22Rv1 (cell line): Measurements from ENCODE around the gene MALL.

Experiments
- ZFX ChIP-seq: fragments of 450-650 bp; IDR thresholded peaks from 2 replicates; pipeline ENCODE4 v1.6.1; 2017; ENCODE audit warnings: antibody characterized with exemption, borderline replicate concordance
- TF ChIP-seq, protein P1 (sequence below): fragments of 450-650 bp; IDR thresholded peaks from 2 replicates; pipeline ENCODE4 v1.5.1; 2017; ENCODE audit warnings: mild to moderate bottlenecking

DNA sequence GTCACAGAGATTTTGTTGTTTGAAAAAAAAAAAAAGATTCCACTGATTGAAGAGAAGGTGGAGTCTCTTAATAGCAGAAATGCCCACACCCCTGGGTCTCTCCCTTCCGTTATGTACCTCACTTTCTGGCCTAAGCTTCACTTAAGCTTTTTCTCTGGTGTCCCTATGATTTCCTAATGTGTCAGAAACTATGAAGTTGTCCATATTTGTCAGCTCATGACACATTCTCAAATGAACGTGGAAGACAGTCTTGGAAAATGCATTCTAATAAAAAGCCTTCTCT, 5.4 kb upstream of the MALL start:
- TF ChIP-seq, protein P1, sequence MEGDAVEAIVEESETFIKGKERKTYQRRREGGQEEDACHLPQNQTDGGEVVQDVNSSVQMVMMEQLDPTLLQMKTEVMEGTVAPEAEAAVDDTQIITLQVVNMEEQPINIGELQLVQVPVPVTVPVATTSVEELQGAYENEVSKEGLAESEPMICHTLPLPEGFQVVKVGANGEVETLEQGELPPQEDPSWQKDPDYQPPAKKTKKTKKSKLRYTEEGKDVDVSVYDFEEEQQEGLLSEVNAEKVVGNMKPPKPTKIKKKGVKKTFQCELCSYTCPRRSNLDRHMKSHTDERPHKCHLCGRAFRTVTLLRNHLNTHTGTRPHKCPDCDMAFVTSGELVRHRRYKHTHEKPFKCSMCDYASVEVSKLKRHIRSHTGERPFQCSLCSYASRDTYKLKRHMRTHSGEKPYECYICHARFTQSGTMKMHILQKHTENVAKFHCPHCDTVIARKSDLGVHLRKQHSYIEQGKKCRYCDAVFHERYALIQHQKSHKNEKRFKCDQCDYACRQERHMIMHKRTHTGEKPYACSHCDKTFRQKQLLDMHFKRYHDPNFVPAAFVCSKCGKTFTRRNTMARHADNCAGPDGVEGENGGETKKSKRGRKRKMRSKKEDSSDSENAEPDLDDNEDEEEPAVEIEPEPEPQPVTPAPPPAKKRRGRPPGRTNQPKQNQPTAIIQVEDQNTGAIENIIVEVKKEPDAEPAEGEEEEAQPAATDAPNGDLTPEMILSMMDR, result no peak
- no peak for TF ChIP-seq ZFX
